ENCODE data around the gene ARAP3. TPM values are rescaled to one million over a fixed set of nuclear protein-coding genes. Genes with fewer than 3 reads are reported as not detected.
"Not testable (repeated sequence)": the region's sequence is repeated elsewhere in the genome, so short reads cannot be mapped to it uniquely, and the experiment has no call there.

The ARAP3 gene, protein sequence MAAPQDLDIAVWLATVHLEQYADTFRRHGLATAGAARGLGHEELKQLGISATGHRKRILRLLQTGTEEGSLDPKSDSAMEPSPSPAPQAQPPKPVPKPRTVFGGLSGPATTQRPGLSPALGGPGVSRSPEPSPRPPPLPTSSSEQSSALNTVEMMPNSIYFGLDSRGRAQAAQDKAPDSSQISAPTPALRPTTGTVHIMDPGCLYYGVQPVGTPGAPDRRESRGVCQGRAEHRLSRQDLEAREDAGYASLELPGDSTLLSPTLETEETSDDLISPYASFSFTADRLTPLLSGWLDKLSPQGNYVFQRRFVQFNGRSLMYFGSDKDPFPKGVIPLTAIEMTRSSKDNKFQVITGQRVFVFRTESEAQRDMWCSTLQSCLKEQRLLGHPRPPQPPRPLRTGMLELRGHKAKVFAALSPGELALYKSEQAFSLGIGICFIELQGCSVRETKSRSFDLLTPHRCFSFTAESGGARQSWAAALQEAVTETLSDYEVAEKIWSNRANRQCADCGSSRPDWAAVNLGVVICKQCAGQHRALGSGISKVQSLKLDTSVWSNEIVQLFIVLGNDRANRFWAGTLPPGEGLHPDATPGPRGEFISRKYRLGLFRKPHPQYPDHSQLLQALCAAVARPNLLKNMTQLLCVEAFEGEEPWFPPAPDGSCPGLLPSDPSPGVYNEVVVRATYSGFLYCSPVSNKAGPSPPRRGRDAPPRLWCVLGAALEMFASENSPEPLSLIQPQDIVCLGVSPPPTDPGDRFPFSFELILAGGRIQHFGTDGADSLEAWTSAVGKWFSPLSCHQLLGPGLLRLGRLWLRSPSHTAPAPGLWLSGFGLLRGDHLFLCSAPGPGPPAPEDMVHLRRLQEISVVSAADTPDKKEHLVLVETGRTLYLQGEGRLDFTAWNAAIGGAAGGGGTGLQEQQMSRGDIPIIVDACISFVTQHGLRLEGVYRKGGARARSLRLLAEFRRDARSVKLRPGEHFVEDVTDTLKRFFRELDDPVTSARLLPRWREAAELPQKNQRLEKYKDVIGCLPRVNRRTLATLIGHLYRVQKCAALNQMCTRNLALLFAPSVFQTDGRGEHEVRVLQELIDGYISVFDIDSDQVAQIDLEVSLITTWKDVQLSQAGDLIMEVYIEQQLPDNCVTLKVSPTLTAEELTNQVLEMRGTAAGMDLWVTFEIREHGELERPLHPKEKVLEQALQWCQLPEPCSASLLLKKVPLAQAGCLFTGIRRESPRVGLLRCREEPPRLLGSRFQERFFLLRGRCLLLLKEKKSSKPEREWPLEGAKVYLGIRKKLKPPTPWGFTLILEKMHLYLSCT (N-terminal part only)
- polyA plus RNA-seq (2013, experiment 1 of 2) = 8.7 TPM
- 8.7 TPM for polyA plus RNA-seq (2013, experiment 2 of 2)

DNA sequence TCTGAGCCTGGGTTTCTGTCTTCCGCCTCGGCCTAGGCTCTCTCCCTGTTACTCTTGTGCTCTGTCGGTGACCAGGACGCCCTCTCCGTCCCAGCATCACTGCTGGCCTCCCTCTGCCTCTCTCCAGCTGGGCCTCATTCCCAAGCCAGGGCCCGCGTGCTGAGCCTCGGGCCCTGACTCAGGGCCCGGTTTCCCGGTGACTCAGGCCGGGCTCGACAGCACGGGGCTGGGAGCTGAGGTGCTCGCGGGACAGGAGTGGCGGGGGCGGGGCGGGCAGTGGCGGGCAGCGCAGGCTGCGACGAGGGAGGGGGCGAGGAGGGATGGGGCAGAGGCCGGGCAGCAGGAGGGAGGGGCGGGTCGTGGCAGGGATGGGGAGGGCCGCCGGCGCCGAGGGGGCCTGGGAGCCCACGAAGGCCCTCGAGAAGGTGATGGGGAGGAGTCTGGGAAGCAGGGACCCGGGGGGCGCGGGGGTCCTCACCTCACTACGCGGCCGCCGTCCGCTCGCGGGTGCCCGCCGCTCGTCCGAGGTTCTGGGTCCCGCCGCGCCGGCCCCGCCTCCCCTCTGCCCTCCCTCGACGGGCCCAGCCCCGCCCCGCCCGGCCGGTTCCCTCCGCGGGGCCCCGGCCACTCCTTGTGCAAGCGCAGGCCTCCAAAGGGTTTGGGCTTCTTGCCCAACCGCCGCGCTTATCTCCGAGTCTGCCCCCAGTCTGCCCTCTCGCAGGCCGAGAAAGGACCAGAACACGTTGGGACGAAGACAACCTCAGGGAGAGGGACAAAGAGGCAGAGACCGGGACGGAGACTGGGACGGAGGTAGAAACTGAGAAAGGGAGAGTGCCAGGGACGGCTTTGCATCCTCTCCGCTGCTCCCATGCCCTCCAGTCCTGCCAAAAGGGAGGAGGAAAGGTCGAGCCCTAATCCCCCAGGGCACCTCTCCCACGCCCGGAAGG is at the start of gene ARAP3:
TSS of gene ARAP3 (minus strand) at position 536 of the 947 bp plus-strand sequence. CDS start 1,744 bp downstream, outside the sequence.
- H4K5ac ChIP-seq (ENCODE audit: low read length) = peak within 1 kb of the TSS; percentile 42
- H3K79me2 ChIP-seq (ENCODE audit: control insufficient read depth, insufficient read depth, low read length) = peaks cover 5% of the 10 kb centered on the region
- peak within 1 kb of the TSS; percentile 60 for H3K4me3 ChIP-seq (ENCODE audit: low read length)
- H2BK15ac ChIP-seq (replicated peaks; ENCODE audit: low read depth) = peak within 1 kb of the TSS; percentile 45
- H3K27me3 ChIP-seq (ENCODE audit: insufficient read depth, low read length, poor library complexity) = no peaks in the 10 kb centered on the region
- peak within 1 kb of the TSS; percentile 98 for H3K4ac ChIP-seq (ENCODE audit: low read depth, low read length)
- H3K36me3 ChIP-seq (ENCODE audit: control insufficient read depth, insufficient read depth, low read length) = no peaks in the 10 kb centered on the region
- H2AK5ac ChIP-seq (ENCODE audit: low read length) = peak within 1 kb of the TSS; percentile 90
- peak within 1 kb of the TSS; percentile 95 for H3K23ac ChIP-seq (ENCODE audit: low read length)
- peak within 1 kb of the TSS; percentile 98 for H3K56ac ChIP-seq (ENCODE audit: low read length)
- peak within 1 kb of the TSS; percentile 70 for H3K4me2 ChIP-seq (ENCODE audit: low read length)
- no peak within 1 kb of the TSS for H4K8ac ChIP-seq (ENCODE audit: low read depth, low read length)
- WGBS (ENCODE audit: extremely low coverage, insufficient coverage, low lambda C conversion rate) = no CpG with 5 or more reads among the region's 77 CpGs
- H3K9ac ChIP-seq (ENCODE audit: low read length) = peak within 1 kb of the TSS; percentile 98
- peaks cover 2% of the 10 kb centered on the region for H3K79me1 ChIP-seq (ENCODE audit: low read length)
- DNase-seq = peak; percentile 89
- H2BK5ac ChIP-seq (ENCODE audit: low read length) = peak within 1 kb of the TSS; percentile 97
- H3K27ac ChIP-seq (ENCODE audit: low read depth, low read length) = peak within 1 kb of the TSS; percentile 93
- peak within 1 kb of the TSS; percentile 96 for H3K18ac ChIP-seq (ENCODE audit: low read length)
- H2BK120ac ChIP-seq (ENCODE audit: low read depth, low read length) = peak within 1 kb of the TSS; percentile 46
- H3K4me1 ChIP-seq (ENCODE audit: control insufficient read depth, low read depth, low read length) = peaks cover 14% of the 10 kb centered on the region

DNA sequence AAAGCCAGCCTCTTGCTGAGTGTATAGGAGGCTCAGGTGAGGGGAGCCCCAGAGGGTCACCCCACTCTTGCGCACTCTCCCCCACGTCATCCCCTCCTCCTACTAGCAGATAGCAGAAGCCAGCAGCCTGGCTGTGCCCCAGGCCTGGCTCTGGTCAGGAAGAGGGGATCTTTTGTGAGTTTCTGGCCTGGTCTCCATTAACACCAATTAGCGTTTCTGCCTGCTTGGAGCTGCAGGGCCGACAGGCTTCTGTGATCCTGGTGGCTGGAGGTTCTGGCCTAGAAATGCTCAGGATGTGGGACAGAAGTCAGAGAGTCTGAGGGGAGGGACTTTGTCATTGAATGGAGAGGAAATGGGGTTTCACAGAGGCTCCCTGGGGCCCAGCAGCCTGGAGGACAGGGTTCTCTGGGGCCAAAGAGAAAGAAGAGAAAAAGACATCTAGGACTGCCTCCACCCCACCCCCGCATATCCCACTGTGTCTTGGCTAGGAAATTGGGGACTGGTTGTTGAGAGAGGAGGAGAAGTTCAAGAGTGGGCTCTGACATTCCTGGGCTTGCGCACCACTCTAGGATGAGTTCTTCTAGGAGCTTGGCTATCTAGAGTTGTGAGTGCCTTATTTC is 47.5 kb upstream of the ARAP3 start:
- Histone ChIP-seq H3K4me3 (ENCODE audit: low read length) (no peak overlapping the region), H3K56ac (ENCODE audit: low read length) (peak overlapping the region; percentile 31), H4K8ac (ENCODE audit: low read depth, low read length) (no peak overlapping the region), H2AK5ac (ENCODE audit: low read length) (no peak overlapping the region), H3K4me1 (ENCODE audit: control insufficient read depth, low read depth, low read length) (peaks cover 2% of the 10 kb centered on the region), H3K79me1 (ENCODE audit: low read length) (no peaks in the 10 kb centered on the region), H3K79me2 (ENCODE audit: control insufficient read depth, insufficient read depth, low read length) (no peaks in the 10 kb centered on the region), H2BK120ac (ENCODE audit: low read depth, low read length) (no peak overlapping the region), H3K18ac (ENCODE audit: low read length) (peak overlapping the region; percentile 11), H3K4me2 (ENCODE audit: low read length) (no peak overlapping the region), H3K23ac (ENCODE audit: low read length) (no peak overlapping the region), H3K27me3 (ENCODE audit: insufficient read depth, low read length, poor library complexity) (no peaks in the 10 kb centered on the region), H2BK5ac (ENCODE audit: low read length) (no peak overlapping the region), H3K36me3 (ENCODE audit: control insufficient read depth, insufficient read depth, low read length) (no peaks in the 10 kb centered on the region), H2BK15ac (replicated peaks; ENCODE audit: low read depth) (no peak overlapping the region), H3K4ac (ENCODE audit: low read depth, low read length) (no peak overlapping the region), H4K5ac (ENCODE audit: low read length) (no peak overlapping the region), H3K9ac (ENCODE audit: low read length) (no peak overlapping the region), H3K27ac (ENCODE audit: low read depth, low read length) (peak overlapping the region; percentile 17)
- DNase-seq = peak; percentile 73
- no CpG with 5 or more reads among the region's 6 CpGs for WGBS (ENCODE audit: extremely low coverage, insufficient coverage, low lambda C conversion rate)

DNA sequence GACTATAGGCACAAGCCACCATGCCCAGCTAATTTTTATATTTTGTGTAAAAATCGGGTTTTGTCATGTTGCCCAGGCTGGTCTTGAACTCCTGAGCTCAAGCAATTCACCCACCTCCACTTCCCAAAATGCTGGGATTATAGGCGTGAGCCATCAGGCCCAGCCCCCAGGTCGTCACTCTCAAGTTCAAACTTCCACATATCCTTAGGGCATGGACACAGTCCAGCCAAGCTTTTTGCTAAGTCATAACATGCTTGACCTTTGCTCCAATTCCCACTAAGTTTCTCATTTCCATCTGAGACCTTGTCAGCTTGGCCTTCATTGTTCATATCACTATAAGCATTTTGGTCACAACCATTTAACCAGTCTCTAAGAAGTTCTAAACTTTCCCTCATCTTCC is 43.9 kb upstream of the ARAP3 start:
- no peak overlapping the region for H3K4ac ChIP-seq (ENCODE audit: low read depth, low read length)
- no peak overlapping the region for H2AK5ac ChIP-seq (ENCODE audit: low read length)
- H2BK5ac ChIP-seq (ENCODE audit: low read length) = no peak overlapping the region
- peaks cover 2% of the 10 kb centered on the region for H3K4me1 ChIP-seq (ENCODE audit: control insufficient read depth, low read depth, low read length)
- H2BK15ac ChIP-seq (replicated peaks; ENCODE audit: low read depth) = no peak overlapping the region
- no peak overlapping the region for H3K27ac ChIP-seq (ENCODE audit: low read depth, low read length)
- no peak overlapping the region for H3K9ac ChIP-seq (ENCODE audit: low read length)
- H4K5ac ChIP-seq (ENCODE audit: low read length) = no peak overlapping the region
- H3K36me3 ChIP-seq (ENCODE audit: control insufficient read depth, insufficient read depth, low read length) = no peaks in the 10 kb centered on the region
- no peak overlapping the region for H3K18ac ChIP-seq (ENCODE audit: low read length)
- DNase-seq = no peak
- H4K8ac ChIP-seq (ENCODE audit: low read depth, low read length) = no peak overlapping the region
- H2BK120ac ChIP-seq (ENCODE audit: low read depth, low read length) = no peak overlapping the region
- no peak overlapping the region for H3K4me3 ChIP-seq (ENCODE audit: low read length)
- H3K79me2 ChIP-seq (ENCODE audit: control insufficient read depth, insufficient read depth, low read length) = no peaks in the 10 kb centered on the region
- no CpG with 5 or more reads among the region's 3 CpGs for WGBS (ENCODE audit: extremely low coverage, insufficient coverage, low lambda C conversion rate)
- H3K27me3 ChIP-seq (ENCODE audit: insufficient read depth, low read length, poor library complexity) = no peaks in the 10 kb centered on the region
- H3K56ac ChIP-seq (ENCODE audit: low read length) = no peak overlapping the region
- H3K4me2 ChIP-seq (ENCODE audit: low read length) = no peak overlapping the region
- H3K23ac ChIP-seq (ENCODE audit: low read length) = no peak overlapping the region
- no peaks in the 10 kb centered on the region for H3K79me1 ChIP-seq (ENCODE audit: low read length)

DNA sequence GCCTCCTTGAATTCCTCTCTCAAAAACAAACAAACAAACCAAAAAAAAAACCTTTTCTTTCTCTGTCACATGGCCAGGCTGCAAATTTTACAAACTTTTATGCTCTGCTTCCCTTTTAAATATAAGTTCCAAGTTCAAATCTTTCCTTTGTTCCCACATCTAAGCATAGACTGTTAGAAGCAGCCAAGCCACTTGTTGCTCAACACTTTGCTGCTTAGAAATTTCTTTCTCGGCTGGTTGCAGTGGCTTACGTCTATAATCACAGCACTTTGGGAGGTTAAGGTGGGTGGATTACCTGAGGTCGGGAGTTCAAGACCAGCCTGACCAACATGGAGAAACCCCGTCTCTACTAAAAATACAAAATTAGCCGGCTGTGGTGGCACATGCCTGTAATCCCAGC is 43.1 kb upstream of the ARAP3 start:
- H3K18ac ChIP-seq (ENCODE audit: low read length); H2BK120ac ChIP-seq (ENCODE audit: low read depth, low read length); H3K9ac ChIP-seq (ENCODE audit: low read length); H3K27ac ChIP-seq (ENCODE audit: low read depth, low read length); H3K4me3 ChIP-seq (ENCODE audit: low read length); H4K5ac ChIP-seq (ENCODE audit: low read length); H2AK5ac ChIP-seq (ENCODE audit: low read length); H2BK15ac ChIP-seq (replicated peaks; ENCODE audit: low read depth); DNase-seq; H3K36me3 ChIP-seq (ENCODE audit: control insufficient read depth, insufficient read depth, low read length); H3K56ac ChIP-seq (ENCODE audit: low read length); H3K4me2 ChIP-seq (ENCODE audit: low read length); H3K79me2 ChIP-seq (ENCODE audit: control insufficient read depth, insufficient read depth, low read length); H3K4ac ChIP-seq (ENCODE audit: low read depth, low read length); H3K23ac ChIP-seq (ENCODE audit: low read length); H3K79me1 ChIP-seq (ENCODE audit: low read length); H2BK5ac ChIP-seq (ENCODE audit: low read length); H4K8ac ChIP-seq (ENCODE audit: low read depth, low read length); H3K4me1 ChIP-seq (ENCODE audit: control insufficient read depth, low read depth, low read length); H3K27me3 ChIP-seq (ENCODE audit: insufficient read depth, low read length, poor library complexity): not testable (repeated sequence)
- WGBS (ENCODE audit: extremely low coverage, insufficient coverage, low lambda C conversion rate) = no CpG with 5 or more reads among the region's 5 CpGs
